Dendritic cell treated with granulocyte-macrophage colony-stimulating factor and Interleukin-4, amounts not matched to agents 40 ng/mL and 50 ng/mL, for 4 days (primary cell): ENCODE measurements around the gene CCNE1.

ENCODE experiments used
- H3K27ac Mint-ChIP-seq: one replicate; pipeline ENCODE4 v1.8.0; 2022; ENCODE audit warnings: mild to moderate bottlenecking, mixed read lengths
- H3K27me3 Mint-ChIP-seq: one replicate; pipeline ENCODE4 v1.8.0; 2022; ENCODE audit warnings: mild to moderate bottlenecking, mixed read lengths
- H3K36me3 Mint-ChIP-seq: one replicate; pipeline ENCODE4 v1.8.0; 2022; ENCODE audit warnings: low read depth, mixed read lengths
- H3K4me1 Mint-ChIP-seq: one replicate; pipeline ENCODE4 v1.8.0; 2022; ENCODE audit warnings: low read depth, mixed read lengths
- H3K4me3 Mint-ChIP-seq: one replicate; pipeline ENCODE4 v1.8.0; 2022; ENCODE audit warnings: mild to moderate bottlenecking, moderate library complexity, mixed read lengths
- H3K9me3 Mint-ChIP-seq: one replicate; pipeline ENCODE4 v1.8.0; 2022; ENCODE audit warnings: mixed read lengths
- intact Hi-C: fragments of 100-400 bp; cut with micrococcal nuclease; formaldehyde crosslinking; loops from one replicate; pipeline ENCODE4 v1.15.0; 2022

The CCNE1 gene

GRCh38 chr19:29811125-29812079, at the start of gene CCNE1:
Gene CCNE1, plus strand, starts transcription at chr19:29811991. Its CDS starts 565 bp downstream, at chr19:29812556.
- Mint-ChIP-seq H3K4me1 (peaks cover 16% of the 10 kb centered on the region), H3K9me3 (no peaks in the 10 kb centered on the region), H3K4me3 (peak within 1 kb of the TSS; percentile 77), H3K36me3 (peaks cover 19% of the 10 kb centered on the region), H3K27ac (peak within 1 kb of the TSS; percentile 88), H3K27me3 (peaks cover 6% of the 10 kb centered on the region)
- intact Hi-C loops: loop anchor here (1.0 kb wide), 1 partner anchor 34 kb away; no protein-coding TSS in a partner anchor

DNA sequence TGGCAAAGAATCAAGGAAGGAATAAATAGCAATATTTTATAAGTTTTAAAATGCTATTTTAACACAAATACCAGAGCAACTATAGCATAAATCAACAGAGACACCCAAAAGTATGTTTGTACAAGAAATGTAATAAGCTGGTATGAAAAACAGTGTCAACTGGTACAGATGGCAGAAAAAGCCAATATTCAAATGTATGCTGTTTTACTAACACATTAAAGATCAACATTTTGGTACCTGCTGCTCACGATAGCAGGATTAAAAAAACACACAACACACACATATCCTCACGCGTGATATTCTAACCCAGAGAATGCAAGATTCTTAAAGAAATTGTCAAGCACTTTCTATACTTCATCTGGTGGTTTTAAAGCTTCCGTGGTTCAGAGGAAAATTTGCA, 48.6 kb upstream of the CCNE1 start:
- H3K27me3 Mint-ChIP-seq: peaks cover 11% of the 10 kb centered on the region
- H3K27ac Mint-ChIP-seq: no peak overlapping the region
- H3K36me3 Mint-ChIP-seq: no peaks in the 10 kb centered on the region
- H3K4me1 Mint-ChIP-seq: peaks cover 11% of the 10 kb centered on the region
- H3K4me3 Mint-ChIP-seq: no peak overlapping the region
- intact Hi-C loops: no loop called here
- no peaks in the 10 kb centered on the region for H3K9me3 Mint-ChIP-seq

- Mint-ChIP-seq H3K9me3 (no peaks in the 10 kb centered on the region), H3K4me3 (no peak overlapping the region), H3K4me1 (peaks cover 11% of the 10 kb centered on the region), H3K36me3 (no peaks in the 10 kb centered on the region), H3K27me3 (peaks cover 11% of the 10 kb centered on the region), H3K27ac (no peak overlapping the region)
- intact Hi-C loops: no loop called here
Measured at GRCh38 chr19:29764361-29764760, 47.4 kb upstream of the CCNE1 start.

DNA sequence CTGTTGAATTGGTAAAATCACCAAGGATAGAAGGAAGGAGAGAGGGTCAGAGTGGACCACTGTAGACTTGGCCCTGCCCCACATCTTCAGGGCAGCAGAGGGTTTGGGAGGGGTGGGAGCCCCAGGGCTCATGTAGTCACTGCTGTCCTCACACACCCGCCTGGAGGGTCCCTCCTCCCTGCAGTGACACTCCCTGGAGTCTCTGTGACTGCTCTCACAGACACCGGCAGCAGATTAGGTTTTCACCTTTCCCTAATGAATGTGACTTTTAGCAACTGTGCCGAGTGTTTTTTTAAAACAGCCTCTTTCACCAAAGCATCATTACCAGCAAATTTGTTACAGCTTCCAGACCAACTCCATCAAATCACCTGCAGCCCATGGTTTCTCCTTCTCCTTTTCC, 45.7 kb upstream of the CCNE1 start:
- H3K9me3 Mint-ChIP-seq: no peaks in the 10 kb centered on the region
- H3K36me3 Mint-ChIP-seq: no peaks in the 10 kb centered on the region
- H3K27me3 Mint-ChIP-seq: peaks cover 6% of the 10 kb centered on the region
- H3K27ac Mint-ChIP-seq: no peak overlapping the region
- intact Hi-C loops: no loop called here
- H3K4me3 Mint-ChIP-seq: no peak overlapping the region
- H3K4me1 Mint-ChIP-seq: peaks cover 6% of the 10 kb centered on the region

- H3K27me3 Mint-ChIP-seq: no peaks in the 10 kb centered on the region
- H3K36me3 Mint-ChIP-seq: no peaks in the 10 kb centered on the region
- intact Hi-C loops: no loop called here
- H3K27ac Mint-ChIP-seq: no peak overlapping the region
- H3K4me1 Mint-ChIP-seq: peaks cover 11% of the 10 kb centered on the region
- H3K9me3 Mint-ChIP-seq: no peaks in the 10 kb centered on the region
- no peak overlapping the region for H3K4me3 Mint-ChIP-seq
Measured at GRCh38 chr19:29767039-29767735, 44.6 kb upstream of the CCNE1 start.

GRCh38 chr19:29768166-29768565, 43.6 kb upstream of the CCNE1 start:
- Mint-ChIP-seq H3K36me3 (no peaks in the 10 kb centered on the region), H3K9me3 (no peaks in the 10 kb centered on the region), H3K27ac (no peak overlapping the region), H3K27me3 (no peaks in the 10 kb centered on the region), H3K4me3 (no peak overlapping the region), H3K4me1 (peaks cover 11% of the 10 kb centered on the region)
- intact Hi-C loops: no loop called here

GRCh38 chr19:29769997-29770396, 41.8 kb upstream of the CCNE1 start:
- intact Hi-C loops: no loop called here
- H3K27ac Mint-ChIP-seq: no peak overlapping the region
- no peak overlapping the region for H3K4me3 Mint-ChIP-seq
- peaks cover 11% of the 10 kb centered on the region for H3K4me1 Mint-ChIP-seq
- no peaks in the 10 kb centered on the region for H3K9me3 Mint-ChIP-seq
- H3K36me3 Mint-ChIP-seq: no peaks in the 10 kb centered on the region
- no peaks in the 10 kb centered on the region for H3K27me3 Mint-ChIP-seq

GRCh38 chr19:29770648-29771047, 41.1 kb upstream of the CCNE1 start:
- no peaks in the 10 kb centered on the region for H3K36me3 Mint-ChIP-seq
- H3K27me3 Mint-ChIP-seq: no peaks in the 10 kb centered on the region
- no peak overlapping the region for H3K27ac Mint-ChIP-seq
- no peak overlapping the region for H3K4me3 Mint-ChIP-seq
- H3K9me3 Mint-ChIP-seq: no peaks in the 10 kb centered on the region
- peaks cover 17% of the 10 kb centered on the region for H3K4me1 Mint-ChIP-seq
- intact Hi-C loops: loop anchor here (1.0 kb wide), 1 partner anchor 103 kb away; no protein-coding TSS in a partner anchor

DNA sequence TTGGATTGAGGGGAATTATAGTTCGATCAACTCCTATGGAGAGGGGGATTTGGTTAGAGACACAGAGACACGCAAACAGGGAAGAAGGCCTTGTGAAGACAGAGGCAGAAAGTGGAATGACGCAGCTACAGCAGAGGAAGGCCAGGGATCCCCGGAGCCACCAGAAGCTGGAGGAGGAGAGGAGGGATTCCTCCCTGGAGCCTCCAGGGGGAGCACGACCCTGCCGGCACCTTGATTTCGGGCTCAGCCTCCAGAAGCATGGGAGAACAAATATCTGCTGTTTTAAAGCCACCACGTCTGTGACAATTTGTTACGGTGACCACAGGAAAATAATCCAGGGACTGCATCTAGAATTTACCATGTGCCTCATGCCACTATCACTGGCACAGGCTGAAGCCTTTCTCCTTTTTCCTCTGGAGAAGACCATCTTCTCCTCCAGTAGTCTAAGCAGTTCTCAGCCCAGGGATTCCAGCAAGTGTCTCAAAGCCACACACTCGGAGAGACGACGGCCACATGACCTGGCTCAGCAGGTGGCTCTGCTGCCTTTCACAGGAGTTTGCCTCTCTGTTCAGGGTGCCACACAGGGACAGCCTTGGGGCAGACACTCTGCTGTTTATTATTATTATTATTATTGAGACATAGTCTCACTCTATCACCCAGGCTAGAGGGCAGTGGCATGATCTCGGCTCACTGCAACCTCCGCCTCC, 39.9 kb upstream of the CCNE1 start:
- H3K9me3 Mint-ChIP-seq: no peaks in the 10 kb centered on the region
- peaks cover 11% of the 10 kb centered on the region for H3K4me1 Mint-ChIP-seq
- no peaks in the 10 kb centered on the region for H3K27me3 Mint-ChIP-seq
- no peak overlapping the region for H3K4me3 Mint-ChIP-seq
- no peak overlapping the region for H3K27ac Mint-ChIP-seq
- H3K36me3 Mint-ChIP-seq: no peaks in the 10 kb centered on the region
- intact Hi-C loops: loop anchor here (1.0 kb wide), 1 partner anchor 101 kb away; no protein-coding TSS in a partner anchor

DNA sequence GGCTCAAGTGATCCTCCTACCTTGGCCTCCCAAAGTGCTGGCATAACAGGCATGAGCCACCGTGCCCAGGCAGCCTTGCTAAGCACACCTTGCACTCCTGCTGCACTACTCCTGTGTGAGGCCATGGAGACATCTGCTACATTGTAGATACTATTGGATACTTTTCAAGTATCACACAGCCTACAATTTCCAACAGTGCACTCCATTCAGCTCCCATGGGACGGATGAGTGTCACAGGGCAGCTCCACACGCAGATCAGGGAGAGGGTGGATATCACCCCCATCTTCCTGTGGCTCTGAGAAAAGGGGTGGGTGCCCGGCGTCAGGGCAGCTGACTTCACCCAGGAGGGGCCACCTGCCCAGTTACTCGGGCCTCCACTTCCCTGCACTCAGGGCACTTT, 39.1 kb upstream of the CCNE1 start:
- intact Hi-C loops: no loop called here
- Mint-ChIP-seq H3K4me1 (peaks cover 11% of the 10 kb centered on the region), H3K27ac (no peak overlapping the region), H3K36me3 (no peaks in the 10 kb centered on the region), H3K27me3 (no peaks in the 10 kb centered on the region), H3K9me3 (no peaks in the 10 kb centered on the region), H3K4me3 (no peak overlapping the region)

DNA sequence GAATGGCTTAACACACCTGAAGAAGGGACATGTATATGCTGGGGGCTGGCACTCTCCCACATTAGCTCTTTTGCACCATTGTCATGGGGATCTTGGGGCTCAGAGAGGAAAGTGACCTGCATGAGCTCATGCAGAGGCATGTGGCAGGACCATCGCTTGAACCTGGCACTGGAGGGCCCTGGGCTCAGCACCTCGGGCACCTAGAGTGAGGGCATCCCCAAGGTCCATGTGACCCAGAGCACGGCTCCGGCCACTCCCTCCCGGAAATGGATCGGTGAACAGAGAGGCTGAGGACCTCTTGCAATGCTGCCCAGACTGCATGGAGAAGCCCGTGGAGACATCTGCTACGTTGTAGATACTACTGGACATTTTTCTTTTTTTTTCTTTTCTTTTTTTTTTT, 38.6 kb upstream of the CCNE1 start:
- no peaks in the 10 kb centered on the region for H3K9me3 Mint-ChIP-seq
- intact Hi-C loops: no loop called here
- H3K27ac Mint-ChIP-seq: no peak overlapping the region
- peaks cover 11% of the 10 kb centered on the region for H3K4me1 Mint-ChIP-seq
- no peak overlapping the region for H3K4me3 Mint-ChIP-seq
- no peaks in the 10 kb centered on the region for H3K27me3 Mint-ChIP-seq
- no peaks in the 10 kb centered on the region for H3K36me3 Mint-ChIP-seq

DNA sequence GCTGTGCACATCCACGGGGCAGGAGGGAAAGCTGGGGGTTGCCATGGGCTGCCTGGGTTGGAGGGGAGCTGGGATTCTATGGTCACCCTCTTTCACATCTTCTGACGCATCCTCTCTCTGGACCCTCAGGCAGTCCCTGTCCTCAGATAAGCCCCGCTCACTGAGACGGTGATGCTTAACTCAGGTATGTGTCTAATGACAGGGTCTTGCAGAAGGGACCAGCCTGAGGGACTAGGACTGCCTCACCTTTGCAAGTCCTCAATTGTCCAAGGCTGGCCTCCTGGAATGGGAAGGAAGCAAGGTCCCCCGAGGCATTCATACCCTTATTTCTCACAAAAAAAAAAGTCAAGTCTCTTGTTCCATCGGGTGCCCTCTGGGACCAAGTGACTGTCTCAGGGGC, 37.7 kb upstream of the CCNE1 start:
- intact Hi-C loops: no loop called here
- H3K4me3 Mint-ChIP-seq: no peak overlapping the region
- no peaks in the 10 kb centered on the region for H3K9me3 Mint-ChIP-seq
- no peaks in the 10 kb centered on the region for H3K27me3 Mint-ChIP-seq
- H3K36me3 Mint-ChIP-seq: no peaks in the 10 kb centered on the region
- H3K27ac Mint-ChIP-seq: no peak overlapping the region
- H3K4me1 Mint-ChIP-seq: peaks cover 11% of the 10 kb centered on the region

DNA sequence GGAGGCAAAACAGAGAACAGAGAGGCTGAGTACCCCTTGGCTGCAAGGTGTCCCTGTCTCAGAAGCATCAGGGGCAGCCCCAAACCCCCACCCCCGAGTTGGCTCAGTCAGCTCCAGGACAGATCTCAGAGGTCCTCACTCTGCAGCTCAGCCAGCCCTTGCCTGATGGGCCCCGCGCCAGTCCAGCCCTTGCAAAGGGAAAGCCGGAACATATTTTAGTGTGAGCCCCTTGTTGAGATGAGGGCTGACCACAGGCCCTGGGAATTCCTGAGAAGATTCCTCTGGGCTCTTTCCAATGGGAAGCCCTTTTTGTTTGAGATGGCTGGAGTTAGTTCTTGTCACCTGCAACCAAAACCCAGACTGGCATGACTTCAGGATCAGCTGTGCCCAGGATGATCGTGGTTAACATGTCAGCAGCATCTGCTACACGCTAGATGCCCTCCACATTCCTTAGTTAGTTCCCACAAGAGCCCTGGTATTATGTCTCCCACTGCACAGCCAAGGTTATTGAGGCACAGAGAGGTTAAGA, 33.9 kb upstream of the CCNE1 start:
- Mint-ChIP-seq H3K9me3 (no peaks in the 10 kb centered on the region), H3K4me3 (no peak overlapping the region), H3K27me3 (no peaks in the 10 kb centered on the region), H3K36me3 (no peaks in the 10 kb centered on the region), H3K27ac (no peak overlapping the region), H3K4me1 (peaks cover 6% of the 10 kb centered on the region)
- intact Hi-C loops: no loop called here
